GM18909 (cell line): ENCODE results near the gene DENND5B.
"Not testable (repeated sequence)": the region's sequence is repeated elsewhere in the genome, so short reads cannot be mapped to it uniquely, and the experiment has no call there.

Source experiments
- ATAC-seq: cut with Tn5 transposase; IDR thresholded peaks from one replicate; pipeline ENCODE4 v1.9.1; 2021; ENCODE audit warnings: mild to moderate bottlenecking; ENCODE audit not compliant: unreplicated experiment, poor library complexity

Gene DENND5B

GRCh38 chr12:31562594-31563328, 28.2 kb downstream of the DENND5B start:
- no peak for ATAC-seq

- no peak for ATAC-seq
These were observed 30.4 kb downstream of the DENND5B start for GRCh38 chr12:31560516-31560915.

GRCh38 chr12:31558521-31558920, 32.4 kb downstream of the DENND5B start:
- ATAC-seq, result no peak

GRCh38 chr12:31557707-31558106, 33.2 kb downstream of the DENND5B start:
- no peak for ATAC-seq

GRCh38 chr12:31555466-31555865, 35.5 kb downstream of the DENND5B start:
- ATAC-seq, result not testable (repeated sequence)

GRCh38 chr12:31550590-31550989, 40.3 kb downstream of the DENND5B start:
- ATAC-seq, result not testable (repeated sequence)

GRCh38 chr12:31536672-31537071, 54.3 kb downstream of the DENND5B start:
- ATAC-seq, result no peak

- ATAC-seq, result no peak
These were observed 57.5 kb downstream of the DENND5B start for GRCh38 chr12:31533470-31533869.

- no peak for ATAC-seq
These were observed 59.0 kb downstream of the DENND5B start for GRCh38 chr12:31531893-31532292.

GRCh38 chr12:31528095-31528494, 62.8 kb downstream of the DENND5B start:
- no peak for ATAC-seq

- ATAC-seq, result no peak
These were observed 63.9 kb downstream of the DENND5B start for GRCh38 chr12:31527083-31527482.

- no peak for ATAC-seq
These were observed 64.8 kb downstream of the DENND5B start for GRCh38 chr12:31526158-31526546.

GRCh38 chr12:31525496-31526157, 65.3 kb downstream of the DENND5B start:
- no peak for ATAC-seq

- ATAC-seq, result peak; percentile 95
These were observed 66.0 kb downstream of the DENND5B start for GRCh38 chr12:31524791-31525495.

GRCh38 chr12:31523306-31523705, 67.6 kb downstream of the DENND5B start:
- ATAC-seq, result no peak

- no peak for ATAC-seq
These were observed 68.3 kb downstream of the DENND5B start for GRCh38 chr12:31522607-31523006.

GRCh38 chr12:31521964-31522363, 69.0 kb downstream of the DENND5B start:
- no peak for ATAC-seq

- no peak for ATAC-seq
These were observed 71.4 kb downstream of the DENND5B start for GRCh38 chr12:31519511-31519910.

GRCh38 chr12:31518680-31519227, 72.2 kb downstream of the DENND5B start:
- no peak for ATAC-seq

GRCh38 chr12:31517994-31518393, 72.9 kb downstream of the DENND5B start:
- ATAC-seq, result no peak

GRCh38 chr12:31516702-31517101, 74.2 kb downstream of the DENND5B start:
- no peak for ATAC-seq
